ENCODE results near the gene ARL8B. TPM values are rescaled to one million over a fixed set of nuclear protein-coding genes. Genes with fewer than 3 reads are reported as not detected.
"Not testable (repeated sequence)": the region's sequence is repeated elsewhere in the genome, so short reads cannot be mapped to it uniquely, and the experiment has no call there.

Gene ARL8B
- total RNA-seq, 4 donors from 2014 or later = 60.3 to 74.4 (median 66.0) TPM

- DNase-seq (ENCODE audit: low spot score in 2 of 2) = no peak
- no peak overlapping the region for H3K27ac ChIP-seq
- H3K9me3 ChIP-seq = no peaks in the 10 kb centered on the region
- peaks cover 1% of the 10 kb centered on the region for H3K4me1 ChIP-seq
- TF ChIP-seq, protein P1, sequence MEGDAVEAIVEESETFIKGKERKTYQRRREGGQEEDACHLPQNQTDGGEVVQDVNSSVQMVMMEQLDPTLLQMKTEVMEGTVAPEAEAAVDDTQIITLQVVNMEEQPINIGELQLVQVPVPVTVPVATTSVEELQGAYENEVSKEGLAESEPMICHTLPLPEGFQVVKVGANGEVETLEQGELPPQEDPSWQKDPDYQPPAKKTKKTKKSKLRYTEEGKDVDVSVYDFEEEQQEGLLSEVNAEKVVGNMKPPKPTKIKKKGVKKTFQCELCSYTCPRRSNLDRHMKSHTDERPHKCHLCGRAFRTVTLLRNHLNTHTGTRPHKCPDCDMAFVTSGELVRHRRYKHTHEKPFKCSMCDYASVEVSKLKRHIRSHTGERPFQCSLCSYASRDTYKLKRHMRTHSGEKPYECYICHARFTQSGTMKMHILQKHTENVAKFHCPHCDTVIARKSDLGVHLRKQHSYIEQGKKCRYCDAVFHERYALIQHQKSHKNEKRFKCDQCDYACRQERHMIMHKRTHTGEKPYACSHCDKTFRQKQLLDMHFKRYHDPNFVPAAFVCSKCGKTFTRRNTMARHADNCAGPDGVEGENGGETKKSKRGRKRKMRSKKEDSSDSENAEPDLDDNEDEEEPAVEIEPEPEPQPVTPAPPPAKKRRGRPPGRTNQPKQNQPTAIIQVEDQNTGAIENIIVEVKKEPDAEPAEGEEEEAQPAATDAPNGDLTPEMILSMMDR (IDR thresholded peaks at IDR 0.05) = no peak
- TF ChIP-seq POLR2AphosphoS5 (IDR thresholded peaks at IDR 0.05) (no peak), EP300 (IDR thresholded peaks at IDR 0.05) (no peak), POLR2A (IDR thresholded peaks at IDR 0.05) (no peak)
- H3K36me3 ChIP-seq = peaks cover 64% of the 10 kb centered on the region
- 86% methylated on average over 2 of the region's 2 CpGs for WGBS
- no peaks in the 10 kb centered on the region for H3K27me3 ChIP-seq
- no peak overlapping the region for H3K4me3 ChIP-seq
Observed at GRCh38 chr3:5181469-5182141, 59.5 kb downstream of the ARL8B start.

- not testable (repeated sequence) for DNase-seq (ENCODE audit: low spot score in 2 of 2); H3K4me3 ChIP-seq; H3K27ac ChIP-seq; H3K9me3 ChIP-seq; H3K4me1 ChIP-seq; H3K27me3 ChIP-seq
- WGBS = 91% methylated on average over 12 of the region's 12 CpGs
- H3K36me3 ChIP-seq = peaks cover 46% of the 10 kb centered on the region
Observed at GRCh38 chr3:5183714-5184113, 61.6 kb downstream of the ARL8B start.

DNA sequence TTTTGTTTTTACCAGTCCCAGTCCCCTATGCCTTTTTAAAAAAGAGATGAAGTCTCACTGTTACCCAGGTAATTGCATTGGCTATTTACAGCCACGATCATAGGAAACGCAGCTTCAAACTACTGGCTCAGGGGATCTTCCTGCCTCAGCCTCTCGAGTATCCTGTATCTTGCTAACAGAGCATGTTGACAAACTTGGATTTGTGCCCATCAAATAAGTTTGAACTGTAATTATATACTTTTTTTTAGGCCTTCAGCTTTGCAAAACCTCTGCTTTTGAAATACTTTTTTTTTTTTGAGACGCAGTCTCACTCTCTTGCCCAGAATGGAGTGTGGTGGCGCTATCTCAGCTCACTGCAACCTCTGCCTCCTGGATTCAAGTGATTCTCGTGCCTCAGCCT, 62.4 kb downstream of the ARL8B start:
- H3K9me3 ChIP-seq = no peaks in the 10 kb centered on the region
- DNase-seq (ENCODE audit: low spot score in 2 of 2) = no peak
- 73% methylated on average over 6 of the region's 6 CpGs for WGBS
- no peak overlapping the region for H3K27ac ChIP-seq
- no peak overlapping the region for H3K4me3 ChIP-seq
- no peaks in the 10 kb centered on the region for H3K27me3 ChIP-seq
- TF ChIP-seq EP300 (IDR thresholded peaks at IDR 0.05) (no peak), POLR2AphosphoS5 (IDR thresholded peaks at IDR 0.05) (no peak), POLR2A (IDR thresholded peaks at IDR 0.05) (no peak)
- TF ChIP-seq, protein P1 (IDR thresholded peaks at IDR 0.05) = no peak
- peaks cover 38% of the 10 kb centered on the region for H3K36me3 ChIP-seq
- peaks cover 15% of the 10 kb centered on the region for H3K4me1 ChIP-seq

DNA sequence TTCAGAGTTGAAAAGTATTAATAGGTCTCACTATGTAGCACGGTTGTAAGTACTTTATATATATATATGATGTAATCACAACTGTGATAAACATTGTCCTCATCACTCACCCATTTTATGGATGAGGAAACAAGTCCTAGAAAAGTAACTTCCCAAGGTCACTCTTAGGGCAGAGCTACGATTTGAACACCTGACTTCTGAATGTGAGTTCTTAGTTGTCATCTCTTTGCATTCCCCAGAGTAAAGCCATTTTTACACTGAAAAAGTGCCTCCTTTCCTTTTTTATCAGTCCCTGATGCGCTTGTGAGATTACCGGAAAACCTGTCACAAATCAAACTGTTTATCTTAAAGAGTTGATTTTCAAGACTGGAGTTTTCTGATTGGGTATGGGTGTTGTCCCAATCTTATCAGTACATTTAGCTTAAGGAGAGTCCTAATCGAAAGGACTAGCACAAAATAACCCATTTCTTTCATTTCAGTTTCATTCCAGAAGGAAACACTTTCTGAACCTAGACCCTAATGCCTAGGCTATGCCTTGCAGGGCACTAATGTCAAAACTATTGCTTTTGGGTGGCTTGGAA, 63.1 kb downstream of the ARL8B start:
- DNase-seq (ENCODE audit: low spot score in 2 of 2) = no peak
- WGBS = 83% methylated on average over 5 of the region's 5 CpGs
- Histone ChIP-seq H3K27ac (no peak overlapping the region), H3K27me3 (no peaks in the 10 kb centered on the region), H3K9me3 (no peaks in the 10 kb centered on the region), H3K4me3 (no peak overlapping the region), H3K36me3 (peaks cover 32% of the 10 kb centered on the region), H3K4me1 (peaks cover 22% of the 10 kb centered on the region)
- TF ChIP-seq POLR2A (IDR thresholded peaks at IDR 0.05) (no peak), POLR2AphosphoS5 (IDR thresholded peaks at IDR 0.05) (no peak), EP300 (IDR thresholded peaks at IDR 0.05) (no peak)
- TF ChIP-seq, protein P1 (IDR thresholded peaks at IDR 0.05) = no peak

- WGBS = 62% methylated on average over 6 of the region's 6 CpGs
- Histone ChIP-seq H3K36me3 (peaks cover 21% of the 10 kb centered on the region), H3K4me1 (peaks cover 29% of the 10 kb centered on the region), H3K4me3 (peak overlapping the region; percentile 74), H3K27ac (no peak overlapping the region), H3K9me3 (no peaks in the 10 kb centered on the region), H3K27me3 (no peaks in the 10 kb centered on the region)
- no peak for DNase-seq (ENCODE audit: low spot score in 2 of 2)
- TF ChIP-seq, protein P1 (IDR thresholded peaks at IDR 0.05) = no peak
- TF ChIP-seq POLR2AphosphoS5 (IDR thresholded peaks at IDR 0.05) = peak in 1 of 3 donors; percentile 29
Observed at GRCh38 chr3:5186089-5186857, 64.2 kb downstream of the ARL8B start.
